MM.1S (cell line): ENCODE measurements around the gene GRM5.
"Not testable (repeated sequence)": the region's sequence is repeated elsewhere in the genome, so short reads cannot be mapped to it uniquely, and the experiment has no call there.

Experiments
- CTCF ChIP-seq: fragments of 300-600 bp; sonication (generic); IDR thresholded peaks from 2 replicates; pipeline ENCODE4 v1.5.1; 2016; ENCODE audit warnings: antibody characterized with exemption, low read length, mixed read lengths
- EZH2 ChIP-seq: fragments of 300-600 bp; sonication (generic); optimal IDR thresholded peaks from 2 replicates; pipeline ENCODE3; 2017; ENCODE audit warnings: low read depth, mild to moderate bottlenecking, antibody characterized with exemption, low read length, mixed read lengths

DNA sequence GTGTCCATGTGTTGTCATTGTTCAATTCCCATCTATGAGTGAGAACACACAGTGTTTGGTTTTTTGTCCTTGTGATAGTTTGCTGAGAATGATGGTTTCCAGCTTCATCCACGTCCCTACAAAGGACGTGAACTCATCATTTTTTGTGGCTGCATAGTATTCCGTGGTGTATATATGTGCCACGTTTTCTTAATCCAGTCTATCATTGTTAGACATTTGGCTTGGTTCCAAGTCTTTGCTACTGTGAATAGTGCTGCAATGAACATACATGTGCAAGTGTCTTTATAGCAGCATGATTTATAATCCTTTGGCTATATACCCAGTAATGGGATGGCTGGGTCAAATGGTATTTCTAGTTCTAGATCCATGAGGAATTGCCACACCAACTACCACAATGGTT is 607.7 kb downstream of the GRM5 start:
- not testable (repeated sequence) for TF ChIP-seq CTCF, EZH2
